GM18858 (cell line): Measurements from ENCODE around the gene BCAT1.
"Not testable (repeated sequence)": the region's sequence is repeated elsewhere in the genome, so short reads cannot be mapped to it uniquely, and the experiment has no call there.

Experiments
- ATAC-seq: cut with Tn5 transposase; IDR thresholded peaks from one replicate; pipeline ENCODE4 v1.9.1; 2021; ENCODE audit not compliant: unreplicated experiment

The BCAT1 gene

GRCh38 chr12:24928533-24929306 is 20.2 kb downstream of the BCAT1 start:
- ATAC-seq: not testable (repeated sequence)

- no peak for ATAC-seq
These were observed 20.8 kb downstream of the BCAT1 start for GRCh38 chr12:24928131-24928530.

GRCh38 chr12:24926080-24926479 is 22.8 kb downstream of the BCAT1 start:
- ATAC-seq: not testable (repeated sequence)

GRCh38 chr12:24922090-24922489 is 26.8 kb downstream of the BCAT1 start:
- ATAC-seq: no peak

- no peak for ATAC-seq
These were observed 27.5 kb downstream of the BCAT1 start for GRCh38 chr12:24921251-24922038.

GRCh38 chr12:24920141-24920540 is 28.8 kb downstream of the BCAT1 start:
- no peak for ATAC-seq

GRCh38 chr12:24919346-24920001 is 29.4 kb downstream of the BCAT1 start:
- ATAC-seq: no peak

GRCh38 chr12:24918596-24918995 is 30.3 kb downstream of the BCAT1 start:
- ATAC-seq: no peak

- no peak for ATAC-seq
These were observed 33.4 kb downstream of the BCAT1 start for GRCh38 chr12:24915501-24915900.

GRCh38 chr12:24913953-24914352 is 34.9 kb downstream of the BCAT1 start:
- ATAC-seq: no peak

GRCh38 chr12:24913130-24913529 is 35.8 kb downstream of the BCAT1 start:
- ATAC-seq: no peak

- ATAC-seq: no peak
These were observed 37.6 kb downstream of the BCAT1 start for GRCh38 chr12:24911271-24911791.

GRCh38 chr12:24910192-24910591 is 38.7 kb downstream of the BCAT1 start:
- not testable (repeated sequence) for ATAC-seq

GRCh38 chr12:24909667-24910066 is 39.2 kb downstream of the BCAT1 start:
- ATAC-seq: no peak

- no peak for ATAC-seq
These were observed 41.4 kb downstream of the BCAT1 start for GRCh38 chr12:24907464-24907863.

- no peak for ATAC-seq
These were observed 42.8 kb downstream of the BCAT1 start for GRCh38 chr12:24906141-24906540.

GRCh38 chr12:24905431-24905830 is 43.5 kb downstream of the BCAT1 start:
- ATAC-seq: no peak

GRCh38 chr12:24904871-24905270 is 44.0 kb downstream of the BCAT1 start:
- no peak for ATAC-seq

GRCh38 chr12:24903329-24904088 is 45.4 kb downstream of the BCAT1 start:
- ATAC-seq: no peak

- peak; percentile 29 for ATAC-seq
These were observed 46.2 kb downstream of the BCAT1 start for GRCh38 chr12:24902511-24903328.
